ENCODE data around the gene VANGL1. TPM values are rescaled to one million over a fixed set of nuclear protein-coding genes. Genes with fewer than 3 reads are reported as not detected.

The VANGL1 gene
- total RNA-seq, 2 experiments from 2014 or later: 16.4 to 19.3 TPM

GRCh38 chr1:115723756-115724155, 82.0 kb downstream of the VANGL1 start:
- POLR2A ChIA-PET: no interaction called here

GRCh38 chr1:115725600-115725999, 83.8 kb downstream of the VANGL1 start:
- H3K4me1 Mint-ChIP-seq: no peaks in the 10 kb centered on the region
- H3K9me3 Mint-ChIP-seq: no peaks in the 10 kb centered on the region
- DNase-seq: no peak
- H3K27ac Mint-ChIP-seq: no peak overlapping the region
- no peaks in the 10 kb centered on the region for H3K36me3 Mint-ChIP-seq (ENCODE audit: low read depth)
- no peak overlapping the region for H3K4me3 Mint-ChIP-seq
- ChIA-PET CTCF (no interaction called here), POLR2A (no interaction called here)
- no peaks in the 10 kb centered on the region for H3K27me3 Mint-ChIP-seq

More at GRCh38 chr1:115723756-115724155, 82.0 kb downstream of the VANGL1 start:
- CTCF ChIA-PET: no interaction called here
- H3K27me3 Mint-ChIP-seq: no peaks in the 10 kb centered on the region
- DNase-seq: no peak
- no peaks in the 10 kb centered on the region for H3K36me3 Mint-ChIP-seq (ENCODE audit: low read depth)
- H3K4me3 Mint-ChIP-seq: no peak overlapping the region
- no peak overlapping the region for H3K27ac Mint-ChIP-seq
- no peaks in the 10 kb centered on the region for H3K4me1 Mint-ChIP-seq
- H3K9me3 Mint-ChIP-seq: no peaks in the 10 kb centered on the region

GRCh38 chr1:115726161-115726560, 84.4 kb downstream of the VANGL1 start:
- DNase-seq: no peak
- CTCF ChIA-PET: no interaction called here
- no peak overlapping the region for H3K4me3 Mint-ChIP-seq
- no peaks in the 10 kb centered on the region for H3K9me3 Mint-ChIP-seq
- POLR2A ChIA-PET: no interaction called here
- H3K36me3 Mint-ChIP-seq (ENCODE audit: low read depth): no peaks in the 10 kb centered on the region
- H3K27me3 Mint-ChIP-seq: no peaks in the 10 kb centered on the region
- H3K4me1 Mint-ChIP-seq: no peaks in the 10 kb centered on the region
- no peak overlapping the region for H3K27ac Mint-ChIP-seq

GRCh38 chr1:115726570-115726969, 84.8 kb downstream of the VANGL1 start:
- DNase-seq: no peak
- Mint-ChIP-seq H3K27ac (no peak overlapping the region), H3K27me3 (no peaks in the 10 kb centered on the region), H3K9me3 (no peaks in the 10 kb centered on the region), H3K36me3 (ENCODE audit: low read depth) (no peaks in the 10 kb centered on the region), H3K4me3 (no peak overlapping the region), H3K4me1 (no peaks in the 10 kb centered on the region)
- CTCF ChIA-PET: no interaction called here
- POLR2A ChIA-PET: no interaction called here

GRCh38 chr1:115727706-115728249, 86.0 kb downstream of the VANGL1 start:
- ChIA-PET POLR2A (no interaction called here), CTCF (interaction anchor here (0.7 kb wide), 1 partner anchor 21 kb away, joined by 3 read pairs; no protein-coding TSS in a partner anchor)
- Mint-ChIP-seq H3K27ac (no peak overlapping the region), H3K9me3 (no peaks in the 10 kb centered on the region), H3K4me1 (no peaks in the 10 kb centered on the region), H3K36me3 (ENCODE audit: low read depth) (no peaks in the 10 kb centered on the region), H3K27me3 (no peaks in the 10 kb centered on the region), H3K4me3 (no peak overlapping the region)
- DNase-seq: no peak

GRCh38 chr1:115728341-115728740, 86.6 kb downstream of the VANGL1 start:
- no peak overlapping the region for H3K27ac Mint-ChIP-seq
- H3K27me3 Mint-ChIP-seq: peaks cover 4% of the 10 kb centered on the region
- no peaks in the 10 kb centered on the region for H3K4me1 Mint-ChIP-seq
- H3K4me3 Mint-ChIP-seq: no peak overlapping the region
- no peaks in the 10 kb centered on the region for H3K36me3 Mint-ChIP-seq (ENCODE audit: low read depth)
- no peaks in the 10 kb centered on the region for H3K9me3 Mint-ChIP-seq
- DNase-seq: no peak
- POLR2A ChIA-PET: no interaction called here
- CTCF ChIA-PET: interaction anchor here (0.7 kb wide), 1 partner anchor 22 kb away, joined by 3 read pairs; no protein-coding TSS in a partner anchor

- Mint-ChIP-seq H3K27ac (no peak overlapping the region), H3K9me3 (no peaks in the 10 kb centered on the region), H3K4me1 (no peaks in the 10 kb centered on the region), H3K27me3 (peaks cover 9% of the 10 kb centered on the region), H3K36me3 (ENCODE audit: low read depth) (no peaks in the 10 kb centered on the region), H3K4me3 (no peak overlapping the region)
- CTCF ChIA-PET: no interaction called here
- POLR2A ChIA-PET: no interaction called here
- DNase-seq: no peak
Measured at GRCh38 chr1:115729756-115730155, 88.0 kb downstream of the VANGL1 start.

GRCh38 chr1:115732316-115732715, 90.5 kb downstream of the VANGL1 start:
- POLR2A ChIA-PET: no interaction called here
- H3K4me1 Mint-ChIP-seq: no peaks in the 10 kb centered on the region
- H3K4me3 Mint-ChIP-seq: no peak overlapping the region
- peaks cover 15% of the 10 kb centered on the region for H3K27me3 Mint-ChIP-seq
- H3K36me3 Mint-ChIP-seq (ENCODE audit: low read depth): no peaks in the 10 kb centered on the region
- DNase-seq: no peak
- CTCF ChIA-PET: no interaction called here
- no peak overlapping the region for H3K27ac Mint-ChIP-seq
- no peaks in the 10 kb centered on the region for H3K9me3 Mint-ChIP-seq

- no peaks in the 10 kb centered on the region for H3K36me3 Mint-ChIP-seq (ENCODE audit: low read depth)
- no peaks in the 10 kb centered on the region for H3K9me3 Mint-ChIP-seq
- no peak for DNase-seq
- peaks cover 6% of the 10 kb centered on the region for H3K27me3 Mint-ChIP-seq
- ChIA-PET CTCF (no interaction called here), POLR2A (no interaction called here)
- H3K4me3 Mint-ChIP-seq: no peak overlapping the region
- H3K4me1 Mint-ChIP-seq: no peaks in the 10 kb centered on the region
- no peak overlapping the region for H3K27ac Mint-ChIP-seq
Measured at GRCh38 chr1:115740811-115741210, 99.0 kb downstream of the VANGL1 start.

GRCh38 chr1:115744646-115745275, 103.0 kb downstream of the VANGL1 start:
- Mint-ChIP-seq H3K27me3 (peaks cover 7% of the 10 kb centered on the region), H3K27ac (no peak overlapping the region), H3K36me3 (ENCODE audit: low read depth) (no peaks in the 10 kb centered on the region), H3K4me3 (no peak overlapping the region), H3K9me3 (no peaks in the 10 kb centered on the region), H3K4me1 (no peaks in the 10 kb centered on the region)
- POLR2A ChIA-PET: no interaction called here
- no peak for DNase-seq
- CTCF ChIA-PET: interaction anchor here (0.6 kb wide), 1 partner anchor 1360 kb away, joined by 4 read pairs; no protein-coding TSS in a partner anchor

GRCh38 chr1:115746021-115746690, 104.4 kb downstream of the VANGL1 start:
- ChIA-PET CTCF (no interaction called here), POLR2A (no interaction called here)
- H3K27ac Mint-ChIP-seq: no peak overlapping the region
- no peak for DNase-seq
- peaks cover 7% of the 10 kb centered on the region for H3K27me3 Mint-ChIP-seq
- no peaks in the 10 kb centered on the region for H3K9me3 Mint-ChIP-seq
- no peak overlapping the region for H3K4me3 Mint-ChIP-seq
- no peaks in the 10 kb centered on the region for H3K4me1 Mint-ChIP-seq
- H3K36me3 Mint-ChIP-seq (ENCODE audit: low read depth): no peaks in the 10 kb centered on the region
